Stimulated activated CD4-positive, alpha-beta T cell treated with anti-CD3 and anti-CD28 coated beads, Interleukin-2, amount 100 ng/mL, for 4 hours (primary cell): Measurements from ENCODE around the gene TCL1A.

Experiments used
- DNase-seq: peaks from one replicate; pipeline ENCODE4 v3.0.0-alpha.2; 2020; ENCODE audit warnings: low read depth

Gene TCL1A

GRCh38 chr14:95705518-95705917 lies 8.4 kb downstream of the TCL1A start:
- no peak for DNase-seq

GRCh38 chr14:95703805-95704204 lies 10.1 kb downstream of the TCL1A start:
- DNase-seq, result no peak

DNA sequence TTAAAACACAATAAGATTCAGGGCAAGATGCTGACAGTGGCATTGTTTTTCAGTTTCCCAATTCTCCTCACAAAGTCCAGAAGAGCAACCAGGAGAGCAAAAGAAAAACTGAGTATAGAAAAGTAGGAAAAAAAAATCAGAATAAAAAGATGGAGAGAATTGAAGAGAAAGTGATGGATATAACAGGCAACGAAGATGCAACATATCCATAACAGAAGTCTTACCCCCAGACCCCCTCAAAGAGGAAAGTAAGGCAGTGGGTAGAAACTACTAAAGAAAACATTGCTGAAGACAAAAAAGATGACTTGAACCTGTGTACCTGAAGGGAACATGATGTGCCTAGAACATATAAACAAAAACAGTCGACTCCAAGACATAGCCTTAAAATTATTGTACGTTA lies 10.6 kb downstream of the TCL1A start:
- no peak for DNase-seq

DNA sequence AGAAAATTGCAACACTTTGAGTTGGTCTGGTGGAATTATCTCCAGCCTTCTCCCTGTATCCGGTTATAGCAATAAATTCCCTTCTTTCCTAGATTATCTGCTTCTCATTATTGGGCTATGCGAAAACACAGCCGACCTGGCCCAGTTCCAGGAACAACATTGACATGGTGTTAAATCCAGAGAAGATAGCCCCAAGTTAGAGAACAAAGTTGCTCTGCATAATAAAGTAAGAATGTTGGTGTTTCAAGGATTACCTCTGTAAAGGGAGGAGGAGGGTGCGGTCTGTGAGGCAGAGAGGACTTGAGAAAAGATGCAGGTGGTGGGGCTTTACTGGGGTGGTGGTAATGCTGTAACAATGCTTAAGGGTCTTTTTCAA lies 12.1 kb downstream of the TCL1A start:
- no peak for DNase-seq

- no peak for DNase-seq
Measured at GRCh38 chr14:95700221-95700976, 13.5 kb downstream of the TCL1A start.

GRCh38 chr14:95699412-95699811 lies 14.5 kb downstream of the TCL1A start:
- no peak for DNase-seq

GRCh38 chr14:95698287-95698686 lies 15.6 kb downstream of the TCL1A start:
- no peak for DNase-seq

DNA sequence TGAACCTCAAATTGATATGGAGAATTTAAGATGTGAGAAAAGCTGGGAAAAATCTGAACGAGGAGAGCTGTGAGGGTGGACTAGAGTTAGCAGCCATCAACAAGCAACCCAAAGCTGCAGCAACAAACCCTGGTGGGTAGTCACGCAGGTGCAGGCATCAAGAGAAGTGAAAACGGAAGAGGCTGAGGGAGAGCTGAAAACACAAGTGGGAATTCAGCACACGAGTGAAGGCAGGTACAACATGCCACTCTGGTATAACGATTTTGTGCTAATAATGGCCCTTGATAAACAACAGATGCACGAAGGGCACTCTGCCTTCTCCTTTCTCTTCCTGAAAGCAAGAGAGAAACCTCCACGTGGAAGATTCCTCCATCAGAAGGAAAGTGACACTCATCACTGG lies 16.2 kb downstream of the TCL1A start:
- no peak for DNase-seq

DNA sequence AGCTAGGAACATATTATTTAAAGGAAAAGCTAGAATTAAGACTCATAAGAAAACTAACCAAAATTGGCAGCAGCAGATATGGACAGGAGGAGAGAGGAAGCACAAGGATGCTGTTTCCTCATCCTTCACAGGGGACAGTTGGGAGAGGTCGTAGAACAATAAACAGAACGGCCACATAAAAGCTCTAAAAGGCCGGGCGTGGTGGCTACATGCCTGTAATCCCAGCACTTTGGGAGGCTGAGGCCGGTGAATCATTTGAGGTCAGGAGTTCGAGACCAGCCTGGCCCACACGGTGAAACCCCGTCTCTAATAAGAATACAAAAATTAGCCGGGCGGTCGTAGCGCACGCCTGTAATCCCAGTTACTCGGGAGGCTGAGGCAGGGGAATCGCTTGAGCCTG lies 17.2 kb downstream of the TCL1A start:
- DNase-seq, result no peak

DNA sequence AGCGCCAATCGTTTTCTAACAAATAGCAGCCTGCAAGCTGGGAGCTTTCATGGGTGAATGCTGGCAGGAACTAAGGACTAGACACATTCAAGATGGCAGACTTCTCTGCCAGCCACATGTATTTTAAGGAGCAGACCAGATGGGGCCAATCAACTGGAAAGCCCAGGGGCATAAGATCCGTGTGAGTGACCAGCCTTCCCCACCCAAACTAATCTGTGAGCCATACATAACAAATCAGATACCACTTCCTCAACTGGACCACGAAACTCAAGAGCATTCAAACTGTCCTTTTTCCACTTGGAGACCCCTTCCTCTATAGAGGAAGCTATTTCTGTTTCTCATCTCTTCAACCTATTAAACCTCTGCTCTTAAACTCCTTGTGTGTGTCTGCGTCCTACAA lies 18.0 kb downstream of the TCL1A start:
- DNase-seq, result no peak

DNA sequence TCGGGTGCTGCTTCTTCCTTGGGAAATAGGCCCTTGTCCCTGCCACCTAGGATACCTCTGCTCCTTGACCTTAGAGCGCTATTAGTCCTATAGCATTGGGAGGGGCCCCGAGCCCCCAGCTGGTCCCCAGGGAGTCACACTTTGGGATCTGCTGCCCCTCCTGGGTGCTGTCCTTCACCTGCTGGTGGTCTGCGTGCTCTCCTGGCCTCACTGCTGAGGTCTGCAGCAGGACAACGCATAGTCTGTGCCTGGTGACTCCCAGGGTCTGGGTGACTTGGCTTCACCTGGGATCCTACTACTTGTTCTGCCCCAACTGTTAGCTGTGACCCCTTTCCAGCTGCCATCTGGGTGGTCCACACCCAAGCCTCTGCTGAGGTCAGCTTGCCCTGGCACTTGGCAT lies 18.9 kb downstream of the TCL1A start:
- DNase-seq, result no peak

- no peak for DNase-seq
Measured at GRCh38 chr14:95692109-95692508, 21.8 kb downstream of the TCL1A start.

- no peak for DNase-seq
Measured at GRCh38 chr14:95691591-95691990, 22.3 kb downstream of the TCL1A start.

GRCh38 chr14:95690815-95691214 lies 23.1 kb downstream of the TCL1A start:
- no peak for DNase-seq

GRCh38 chr14:95689441-95689840 lies 24.5 kb downstream of the TCL1A start:
- DNase-seq, result no peak

DNA sequence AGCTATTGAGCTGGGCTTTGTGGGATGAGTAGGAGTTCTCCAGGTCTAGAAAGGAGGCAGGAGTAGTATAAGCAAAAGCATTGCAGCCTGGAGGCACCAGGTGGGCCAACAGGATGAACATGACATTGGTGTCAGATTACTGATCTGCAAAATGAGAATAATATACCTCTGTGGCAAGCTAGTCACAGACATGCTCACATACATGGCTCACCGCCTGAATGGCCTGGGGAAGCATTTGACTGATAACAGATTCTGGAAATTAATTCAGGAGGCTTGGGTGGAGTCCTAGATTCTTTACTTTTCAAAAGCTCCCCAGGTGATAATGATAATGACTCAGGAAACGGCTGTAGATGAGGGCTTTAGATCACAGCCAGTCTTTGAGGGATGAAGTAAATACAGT lies 27.0 kb downstream of the TCL1A start:
- no peak for DNase-seq

GRCh38 chr14:95685978-95686922 lies 27.7 kb downstream of the TCL1A start, which contains the start of gene TCL1B:
TCL1B (plus strand) TSS chr14:95686426; CDS start chr14:95686468, 42 bp downstream.
- DNase-seq, result no peak

- peak; percentile 3 for DNase-seq
Measured at GRCh38 chr14:95683793-95684192, 30.1 kb downstream of the TCL1A start.

DNA sequence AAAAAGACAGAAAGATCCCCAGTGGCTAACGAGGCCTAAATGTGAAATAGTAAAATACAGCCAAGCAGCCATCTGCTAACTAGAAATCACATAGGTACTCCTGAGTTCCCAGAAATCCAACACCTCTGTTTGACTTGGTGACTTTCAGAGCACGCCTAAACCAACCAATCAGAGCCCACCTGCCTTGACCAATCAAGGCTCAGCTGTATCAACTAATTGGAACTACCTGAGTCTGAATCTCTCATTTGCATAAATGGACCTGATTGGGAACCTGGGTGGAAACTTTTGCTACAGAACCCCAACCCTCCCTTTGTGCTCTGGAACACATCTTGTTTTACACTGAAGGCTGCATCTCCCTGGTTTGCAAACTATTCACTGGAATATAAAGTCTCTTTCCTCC lies 32.8 kb downstream of the TCL1A start:
- no peak for DNase-seq

- no peak for DNase-seq
Measured at GRCh38 chr14:95679998-95680735, 33.8 kb downstream of the TCL1A start.

DNA sequence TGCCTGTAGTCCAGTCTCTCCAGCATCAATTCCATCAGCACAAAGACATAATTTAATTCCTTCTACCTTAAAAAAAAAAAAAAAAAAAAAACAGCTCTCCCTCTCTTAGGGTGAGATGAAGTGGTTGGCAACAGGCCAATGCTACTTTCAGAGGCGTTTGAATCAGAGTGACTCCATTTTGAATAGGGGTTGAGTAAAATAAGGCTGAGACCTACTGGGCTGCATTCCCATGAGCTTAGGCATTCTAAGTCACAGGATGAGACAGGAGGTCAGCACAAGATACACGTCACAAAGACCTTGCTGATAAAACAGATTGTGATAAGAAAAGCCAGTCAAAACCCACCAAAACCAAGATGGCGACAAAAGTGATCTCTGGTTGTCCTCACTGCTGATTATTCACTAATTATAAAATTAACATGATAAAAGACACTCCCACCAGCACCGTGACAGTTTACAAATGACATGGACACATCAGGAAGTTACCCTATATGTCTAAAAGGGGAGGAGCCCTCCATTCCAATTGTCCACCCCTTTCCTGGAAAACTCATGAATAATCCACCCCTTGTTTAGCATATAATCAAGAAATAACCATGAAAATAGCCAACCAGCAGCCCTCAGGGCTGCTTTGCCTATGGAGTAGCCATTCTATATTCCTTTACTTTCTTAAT lies 34.6 kb downstream of the TCL1A start:
- DNase-seq, result no peak
